DMS 273 (cell line): ENCODE results near the gene LAMA2.
A peak's percentile ranks its signal among the peaks of the same experiment; 100 is the strongest.

Experiments used
- DNase-seq: peaks from one replicate; lab custom pipeline; 2025; ENCODE audit not compliant: unreplicated experiment; lab: John Stamatoyannopoulos, UW

Gene LAMA2

GRCh38 chr6:129500958-129501739 is 618.2 kb downstream of the LAMA2 start:
- DNase-seq: peak; percentile 66

GRCh38 chr6:129501740-129502660 is 619.1 kb downstream of the LAMA2 start:
- peak; percentile 63 for DNase-seq

GRCh38 chr6:129504456-129504855 is 621.5 kb downstream of the LAMA2 start:
- DNase-seq: no peak

- DNase-seq: no peak
Observed at GRCh38 chr6:129507059-129507807, 624.3 kb downstream of the LAMA2 start.

GRCh38 chr6:129507846-129508245 is 624.9 kb downstream of the LAMA2 start:
- DNase-seq: no peak

- no peak for DNase-seq
Observed at GRCh38 chr6:129508477-129509145, 625.7 kb downstream of the LAMA2 start.

GRCh38 chr6:129510950-129511349 is 628.0 kb downstream of the LAMA2 start:
- DNase-seq: no peak

GRCh38 chr6:129513471-129513870 is 630.5 kb downstream of the LAMA2 start:
- DNase-seq: no peak

GRCh38 chr6:129515004-129515403 is 632.1 kb downstream of the LAMA2 start:
- no peak for DNase-seq

- DNase-seq: no peak
Observed at GRCh38 chr6:129516005-129516404, 633.1 kb downstream of the LAMA2 start.

- DNase-seq: peak; percentile 15
Observed at GRCh38 chr6:129516787-129517186, 633.8 kb downstream of the LAMA2 start.

- DNase-seq: no peak
Observed at GRCh38 chr6:129517288-129517687, 634.4 kb downstream of the LAMA2 start.

GRCh38 chr6:129519750-129520149 is 636.8 kb downstream of the LAMA2 start:
- DNase-seq: no peak

- DNase-seq: no peak
Observed at GRCh38 chr6:129521946-129522345, 639.0 kb downstream of the LAMA2 start.

GRCh38 chr6:129523816-129524215 is 640.9 kb downstream of the LAMA2 start:
- no peak for DNase-seq

- DNase-seq: peak; percentile 61
Observed at GRCh38 chr6:129525055-129525454, 642.1 kb downstream of the LAMA2 start.

- DNase-seq: no peak
Observed at GRCh38 chr6:129534926-129535325, 652.0 kb downstream of the LAMA2 start.

- peak; percentile 72 for DNase-seq
Observed at GRCh38 chr6:129536271-129536670, 653.3 kb downstream of the LAMA2 start.

- no peak for DNase-seq
Observed at GRCh38 chr6:129539032-129539431, 656.1 kb downstream of the LAMA2 start.

GRCh38 chr6:129542705-129543104 is 659.8 kb downstream of the LAMA2 start:
- DNase-seq: no peak

GRCh38 chr6:129543981-129544380 is 661.0 kb downstream of the LAMA2 start:
- DNase-seq: no peak
